Type B pancreatic cell (in vitro differentiated cells): ENCODE results near the gene MYOF. TPM values are rescaled to one million over a fixed set of nuclear protein-coding genes. Genes with fewer than 3 reads are reported as not detected.

Experiments
- DNase-seq: peaks from one replicate; pipeline ENCODE4 v3.0.0; 2021; ENCODE audit warnings: mixed read lengths; ENCODE audit not compliant: unreplicated experiment; ENCODE audit errors: extremely low spot score
- H3K27ac Mint-ChIP-seq: 2 replicates; pipeline ENCODE4 v1.8.0; 2021; ENCODE audit warnings: mild to moderate bottlenecking, mixed read lengths
- H3K27me3 Mint-ChIP-seq: 2 replicates; pipeline ENCODE4 v1.8.0; 2021; ENCODE audit warnings: mixed read lengths
- H3K36me3 Mint-ChIP-seq: 2 replicates; pipeline ENCODE4 v1.8.0; 2021; ENCODE audit warnings: mixed read lengths
- H3K4me1 Mint-ChIP-seq: one replicate; pipeline ENCODE4 v1.8.0; 2021; ENCODE audit warnings: mixed read lengths; ENCODE audit not compliant: unreplicated experiment
- H3K4me3 Mint-ChIP-seq: 2 replicates; pipeline ENCODE4 v1.8.0; 2021; ENCODE audit warnings: mild to moderate bottlenecking, mixed read lengths
- H3K9me3 Mint-ChIP-seq: 2 replicates; pipeline ENCODE4 v1.8.0; 2021; ENCODE audit warnings: mixed read lengths
- total RNA-seq: library from RNA; stranded (reverse); gene quantifications from 2 replicates; pipeline ENCODE4 v1.2.1, GENCODE V29; 2021; ENCODE audit warnings: low replicate concordance
- TF ChIP-seq, protein P1 (sequence below): fragments of 200-600 bp; sonication (generic); conservative IDR thresholded peaks from 2 replicates; pipeline ENCODE4 v1.5.0; 2021; ENCODE audit warnings: antibody characterized with exemption, mild to moderate bottlenecking

Gene MYOF
- total RNA-seq, 1 donor from 2014 or later: 49.4 TPM

DNA sequence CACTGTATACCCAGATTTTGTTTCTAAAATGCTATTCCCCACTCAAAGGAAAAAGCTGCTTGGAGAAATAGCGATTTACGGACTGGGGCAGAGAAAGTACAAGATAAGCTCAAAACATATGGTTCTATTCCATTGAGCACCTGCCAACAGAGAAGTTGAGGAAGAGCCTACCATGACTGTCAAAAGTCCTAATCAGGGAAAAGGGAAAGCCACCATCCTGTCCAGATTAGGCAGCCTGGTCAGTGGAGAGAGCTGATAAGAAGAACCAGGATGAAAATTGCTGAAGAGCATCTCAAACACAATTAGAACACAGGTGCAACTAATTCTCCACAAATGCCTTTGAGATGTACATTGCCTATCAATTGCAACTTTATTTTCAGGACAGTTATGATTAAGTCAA is 104.1 kb downstream of the MYOF start:
- Mint-ChIP-seq H3K4me1 (peaks cover 9% of the 10 kb centered on the region), H3K9me3 (no peaks in the 10 kb centered on the region), H3K4me3 (no peak overlapping the region), H3K27me3 (no peaks in the 10 kb centered on the region), H3K36me3 (peaks cover 4% of the 10 kb centered on the region), H3K27ac (no peak overlapping the region)
- TF ChIP-seq, protein P1, sequence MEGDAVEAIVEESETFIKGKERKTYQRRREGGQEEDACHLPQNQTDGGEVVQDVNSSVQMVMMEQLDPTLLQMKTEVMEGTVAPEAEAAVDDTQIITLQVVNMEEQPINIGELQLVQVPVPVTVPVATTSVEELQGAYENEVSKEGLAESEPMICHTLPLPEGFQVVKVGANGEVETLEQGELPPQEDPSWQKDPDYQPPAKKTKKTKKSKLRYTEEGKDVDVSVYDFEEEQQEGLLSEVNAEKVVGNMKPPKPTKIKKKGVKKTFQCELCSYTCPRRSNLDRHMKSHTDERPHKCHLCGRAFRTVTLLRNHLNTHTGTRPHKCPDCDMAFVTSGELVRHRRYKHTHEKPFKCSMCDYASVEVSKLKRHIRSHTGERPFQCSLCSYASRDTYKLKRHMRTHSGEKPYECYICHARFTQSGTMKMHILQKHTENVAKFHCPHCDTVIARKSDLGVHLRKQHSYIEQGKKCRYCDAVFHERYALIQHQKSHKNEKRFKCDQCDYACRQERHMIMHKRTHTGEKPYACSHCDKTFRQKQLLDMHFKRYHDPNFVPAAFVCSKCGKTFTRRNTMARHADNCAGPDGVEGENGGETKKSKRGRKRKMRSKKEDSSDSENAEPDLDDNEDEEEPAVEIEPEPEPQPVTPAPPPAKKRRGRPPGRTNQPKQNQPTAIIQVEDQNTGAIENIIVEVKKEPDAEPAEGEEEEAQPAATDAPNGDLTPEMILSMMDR: no peak
- no peak for DNase-seq

DNA sequence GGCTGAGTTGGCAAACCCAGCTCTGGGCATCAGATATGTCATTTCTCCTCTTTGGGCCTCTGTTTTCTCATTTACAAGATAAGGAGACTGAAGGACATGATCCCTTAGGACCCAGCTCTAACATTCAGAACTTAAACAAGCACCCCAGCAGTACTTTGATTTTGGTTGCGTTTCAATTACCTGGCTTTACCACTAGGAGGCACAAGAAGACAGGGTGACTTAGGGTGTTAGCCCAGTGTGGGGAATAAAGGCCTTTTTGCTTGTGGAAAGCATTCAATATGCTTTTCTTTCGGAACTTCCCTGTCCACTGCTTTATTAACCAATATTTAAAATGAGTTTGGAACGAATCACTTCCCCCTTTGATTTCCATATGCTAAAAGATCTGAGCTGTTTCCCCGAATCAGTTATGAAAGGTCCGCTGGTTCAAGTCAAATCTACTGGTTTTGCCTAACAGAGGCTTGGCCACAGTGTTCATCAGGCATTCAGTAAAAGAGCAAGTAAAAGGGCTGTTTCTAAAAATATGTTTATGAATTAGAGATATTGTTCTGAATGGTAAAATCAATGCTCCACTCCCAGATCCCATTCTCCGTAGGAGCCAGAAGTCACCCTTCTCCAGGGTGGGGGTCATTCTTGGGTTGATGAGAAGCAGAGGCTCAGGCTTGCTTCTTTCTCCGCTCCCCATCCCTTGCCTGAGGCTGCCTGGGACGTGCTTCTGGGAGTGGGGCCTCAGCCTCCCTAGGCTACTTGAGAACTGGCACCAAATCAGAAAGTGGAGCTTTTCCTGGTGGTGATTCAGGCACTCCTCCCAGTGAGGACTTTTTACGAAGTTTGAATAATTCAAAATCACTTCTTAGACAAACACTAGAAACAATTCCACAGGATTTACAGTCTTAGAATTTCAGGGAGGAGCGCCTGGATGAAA is 105.5 kb downstream of the MYOF start:
- H3K9me3 Mint-ChIP-seq: no peaks in the 10 kb centered on the region
- peak overlapping the region; percentile 87 for H3K27ac Mint-ChIP-seq
- TF ChIP-seq, protein P1: peak; percentile 95
- no peak for DNase-seq
- peaks cover 4% of the 10 kb centered on the region for H3K36me3 Mint-ChIP-seq
- peaks cover 9% of the 10 kb centered on the region for H3K4me1 Mint-ChIP-seq
- H3K4me3 Mint-ChIP-seq: peak overlapping the region; percentile 39
- H3K27me3 Mint-ChIP-seq: no peaks in the 10 kb centered on the region

DNA sequence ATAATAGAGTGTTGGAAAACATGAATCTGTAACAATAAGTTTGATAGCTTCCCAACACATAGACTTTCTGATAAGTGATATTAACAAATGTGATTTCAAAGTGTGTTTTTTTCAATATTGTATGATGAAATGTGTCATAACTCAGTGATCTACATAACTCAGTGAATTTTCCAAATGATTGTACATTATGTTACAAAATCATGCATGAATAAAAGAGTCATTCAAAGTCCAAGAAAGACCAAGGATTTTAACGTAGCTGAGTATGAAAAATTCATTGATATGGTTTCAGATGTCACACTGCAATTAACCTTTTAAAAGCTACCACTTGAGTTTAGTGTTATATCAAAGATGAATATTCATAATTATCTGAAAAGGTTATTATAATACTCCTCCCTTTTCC is 111.2 kb downstream of the MYOF start:
- Mint-ChIP-seq H3K4me3 (no peak overlapping the region), H3K27ac (no peak overlapping the region), H3K9me3 (no peaks in the 10 kb centered on the region), H3K36me3 (peaks cover 6% of the 10 kb centered on the region), H3K27me3 (no peaks in the 10 kb centered on the region), H3K4me1 (peaks cover 13% of the 10 kb centered on the region)
- no peak for DNase-seq
- TF ChIP-seq, protein P1: no peak

DNA sequence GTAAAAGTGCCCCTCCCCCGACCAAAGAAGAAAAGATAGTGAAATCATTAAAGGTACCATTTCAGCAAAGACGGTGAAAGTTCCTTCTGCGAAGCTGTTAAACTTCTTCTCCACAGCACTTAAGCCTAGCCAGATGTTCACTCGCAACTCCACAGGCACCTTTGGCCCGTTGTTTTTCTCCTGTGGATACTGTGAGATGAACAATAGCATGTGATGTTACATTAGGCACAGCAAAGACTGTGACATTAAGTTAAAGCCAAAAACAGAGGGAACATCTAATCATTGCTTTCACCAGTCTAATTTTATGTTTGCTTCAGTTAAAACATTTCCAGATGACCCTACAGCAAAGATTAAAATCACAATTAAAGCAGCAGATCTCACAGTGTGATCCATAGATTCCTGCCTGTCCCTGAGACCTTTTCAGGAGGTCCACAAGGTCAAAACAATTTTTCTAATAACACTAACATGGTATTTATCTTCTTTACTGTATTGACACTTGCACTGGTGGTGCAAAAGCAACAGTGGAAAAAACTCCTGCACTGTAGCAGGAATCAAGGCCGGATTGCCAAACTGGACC is 112.5 kb downstream of the MYOF start:
- H3K27me3 Mint-ChIP-seq: no peaks in the 10 kb centered on the region
- TF ChIP-seq, protein P1: no peak
- no peak overlapping the region for H3K4me3 Mint-ChIP-seq
- H3K4me1 Mint-ChIP-seq: peaks cover 17% of the 10 kb centered on the region
- no peak for DNase-seq
- no peak overlapping the region for H3K27ac Mint-ChIP-seq
- H3K36me3 Mint-ChIP-seq: peaks cover 10% of the 10 kb centered on the region
- H3K9me3 Mint-ChIP-seq: no peaks in the 10 kb centered on the region

DNA sequence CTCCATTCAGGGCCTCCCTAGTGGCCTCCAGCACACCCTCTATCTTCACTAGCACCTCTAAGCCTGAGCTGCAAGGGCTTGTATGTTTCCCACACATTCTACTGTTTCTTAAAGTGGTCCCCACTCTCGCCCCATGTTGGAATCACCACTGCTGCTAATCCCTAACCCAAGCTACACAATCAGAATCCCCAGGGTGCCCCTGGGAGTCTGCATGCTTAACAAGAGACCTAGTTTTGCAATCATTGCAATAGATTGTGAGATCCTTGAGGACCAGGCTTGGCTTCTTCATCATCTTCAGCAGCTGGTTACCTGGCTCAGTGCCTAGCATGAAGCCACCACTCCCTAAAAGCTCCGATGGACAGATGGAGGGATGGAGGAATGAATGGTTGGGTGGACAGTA is 113.9 kb downstream of the MYOF start:
- H3K4me1 Mint-ChIP-seq: peaks cover 17% of the 10 kb centered on the region
- peaks cover 11% of the 10 kb centered on the region for H3K36me3 Mint-ChIP-seq
- TF ChIP-seq, protein P1: no peak
- H3K9me3 Mint-ChIP-seq: no peaks in the 10 kb centered on the region
- H3K27ac Mint-ChIP-seq: no peak overlapping the region
- no peaks in the 10 kb centered on the region for H3K27me3 Mint-ChIP-seq
- no peak overlapping the region for H3K4me3 Mint-ChIP-seq
- no peak for DNase-seq
